ENCODE data around the gene B9D1.

- no peak for TF ChIP-seq TCF7 (IDR thresholded peaks at IDR 0.05; ENCODE audit: low read depth)
- no peak for TF ChIP-seq TCF7L2 (IDR thresholded peaks at IDR 0.05; ENCODE audit: low read depth, low read length)
- no peak for TF ChIP-seq MAX (IDR thresholded peaks at IDR 0.05)
Observed at GRCh38 chr17:19372011-19372370, 9.5 kb upstream of the B9D1 start.
